GM23338 (cell line): ENCODE data around the gene RIC8A. TPM values are rescaled to one million over a fixed set of nuclear protein-coding genes. Genes with fewer than 3 reads are reported as not detected.

Source experiments
- ATAC-seq: fragments of 200-7000 bp; cut with Tn5 transposase; 3 replicates; pipeline ENCODE4 v1.9.1; 2020
- DNase-seq: peaks from one replicate; pipeline ENCODE4 v3.0.0-alpha.2; 2015; ENCODE audit warnings: low spot score
- H2AFZ ChIP-seq: fragments of 200-600 bp; sonication (generic); 2 replicates; pipeline ENCODE4 v1.8.0; 2016; ENCODE audit warnings: antibody characterized with exemption, mild to moderate bottlenecking, moderate library complexity
- H3F3A ChIP-seq: fragments of 200-600 bp; sonication (generic); replicated peaks from 2 replicates; pipeline ENCODE4 v1.8.0; 2017; ENCODE audit warnings: antibody characterized with exemption, mixed run types, low read depth
- H3K27ac ChIP-seq: fragments of 200-600 bp; sonication (generic); 2 replicates; pipeline ENCODE4 v1.6.1; 2016; ENCODE audit warnings: low read depth
- H3K27me3 ChIP-seq: fragments of 200-600 bp; sonication (generic); 2 replicates; pipeline ENCODE4 v1.8.0; 2016; ENCODE audit warnings: mild to moderate bottlenecking, mixed run types, moderate library complexity; ENCODE audit not compliant: insufficient read depth
- H3K36me3 ChIP-seq: fragments of 200-600 bp; sonication (generic); 2 replicates; pipeline ENCODE4 v1.8.0; 2016; ENCODE audit warnings: mild to moderate bottlenecking; ENCODE audit not compliant: insufficient read depth
- H3K4me1 ChIP-seq: fragments of 200-600 bp; sonication (generic); 2 replicates; pipeline ENCODE4 v1.8.0; 2016; ENCODE audit warnings: mild to moderate bottlenecking, moderate library complexity; ENCODE audit not compliant: insufficient read depth
- H3K4me2 ChIP-seq: fragments of 200-600 bp; sonication (generic); 2 replicates; pipeline ENCODE4 v1.7.1; 2017; ENCODE audit warnings: mixed run types
- H3K4me3 ChIP-seq: fragments of 200-600 bp; sonication (generic); 2 replicates; pipeline ENCODE4 v1.6.1; 2016; ENCODE audit warnings: mixed run types
- H3K79me2 ChIP-seq: fragments of 200-600 bp; sonication (generic); replicated peaks from 2 replicates; pipeline ENCODE4 v1.8.0; 2017; ENCODE audit warnings: mild to moderate bottlenecking; ENCODE audit not compliant: insufficient read depth
- H3K9me2 ChIP-seq: fragments of 200-600 bp; sonication (generic); 2 replicates; pipeline ENCODE4 v1.8.0; 2017; ENCODE audit not compliant: insufficient read depth
- H4K20me1 ChIP-seq: fragments of 200-600 bp; sonication (generic); replicated peaks from 2 replicates; pipeline ENCODE4 v1.8.0; 2017; ENCODE audit warnings: mild to moderate bottlenecking; ENCODE audit not compliant: insufficient read depth
- H3K27ac Mint-ChIP-seq: 2 replicates; pipeline ENCODE4 v1.8.0; 2020; ENCODE audit warnings: inconsistent platforms, mild to moderate bottlenecking, moderate library complexity, mixed read lengths
- H3K27me3 Mint-ChIP-seq: 3 replicates; pipeline ENCODE4 v1.8.0; 2022; ENCODE audit warnings: low read depth, mild to moderate bottlenecking, moderate library complexity, mixed read lengths, inconsistent platforms; ENCODE audit not compliant: insufficient read depth, poor library complexity
- H3K36me3 Mint-ChIP-seq: 3 replicates; pipeline ENCODE4 v1.8.0; 2021; ENCODE audit warnings: low read depth, mild to moderate bottlenecking, inconsistent platforms, moderate library complexity, mixed read lengths
- H3K4me1 Mint-ChIP-seq: 3 replicates; pipeline ENCODE4 v1.8.0; 2020; ENCODE audit warnings: mild to moderate bottlenecking, inconsistent platforms, mixed read lengths
- H3K4me3 Mint-ChIP-seq: 3 replicates; pipeline ENCODE4 v1.8.0; 2021; ENCODE audit warnings: moderate library complexity, mild to moderate bottlenecking, inconsistent platforms, mixed read lengths
- H3K9me3 Mint-ChIP-seq: 3 replicates; pipeline ENCODE4 v1.8.0; 2020; ENCODE audit warnings: moderate library complexity, mild to moderate bottlenecking, inconsistent platforms, mixed read lengths
- CREB1 ChIP-seq: fragments of 250-450 bp; sonication (Bioruptor Pico); IDR thresholded peaks from 2 replicates; pipeline ENCODE4 v1.5.0; 2020; ENCODE audit warnings: low read depth, mild to moderate bottlenecking, moderate library complexity
- EZH2 ChIP-seq: fragments of 200-600 bp; sonication (generic); IDR thresholded peaks from one replicate; pipeline ENCODE4 v1.8.0; 2017; ENCODE audit warnings: antibody characterized with exemption, mild to moderate bottlenecking, low read depth; ENCODE audit not compliant: unreplicated experiment
- JUNB ChIP-seq: IDR thresholded peaks from one replicate; pipeline ENCODE4 v1.6.1; 2016; ENCODE audit warnings: antibody characterized with exemption; ENCODE audit not compliant: unreplicated experiment
- NANOG ChIP-seq: IDR thresholded peaks from 2 replicates; pipeline ENCODE4 v1.6.1; 2016; ENCODE audit warnings: antibody characterized with exemption, borderline replicate concordance
- POLR2AphosphoS5 ChIP-seq: IDR thresholded peaks from 2 replicates; pipeline ENCODE4 v1.6.1; 2016; ENCODE audit warnings: antibody characterized with exemption, low read depth
- ZNF331 ChIP-seq: fragments of 250-450 bp; sonication (Bioruptor Pico); IDR thresholded peaks from 2 replicates; pipeline ENCODE4 v1.5.0; 2020; ENCODE audit warnings: low read depth, mild to moderate bottlenecking, moderate library complexity
- ZNF462 ChIP-seq: fragments of 250-450 bp; sonication (Bioruptor Pico); IDR thresholded peaks from 2 replicates; pipeline ENCODE4 v1.5.0; 2020; ENCODE audit warnings: mild to moderate bottlenecking, moderate library complexity
- polyA plus RNA-seq: library from polyadenylated mRNA; unstranded; fragments of >200 nt; fragmentation: Nextera tagmentation; extraction: Ambion mirVana; gene quantifications from 2 replicates; pipeline ENCODE4 v1.2.1, GENCODE V29; 2016
- total RNA-seq: library from RNA; depleted of rRNA; stranded (reverse); fragments of >200 nt; shearing (Covaris generic); gene quantifications from 2 replicates; pipeline ENCODE4 v1.2.3, GENCODE V29; 2014

The RIC8A gene
- total and polyA plus RNA-seq, 2 experiments from 2014 or later = 23.6 to 81.3 TPM

- Mint-ChIP-seq H3K4me1 (no peaks in the 10 kb centered on the region), H3K4me3 (no peak overlapping the region), H3K27ac (peak overlapping the region; percentile 65; the same call in 1 of the 2 replicates), H3K27me3 (peaks cover 10% of the 10 kb centered on the region), H3K36me3 (peaks cover 55% of the 10 kb centered on the region), H3K9me3 (no peaks in the 10 kb centered on the region; the same call in 2 of the 3 replicates)
- Histone ChIP-seq H3F3A (peaks cover 7% of the 10 kb centered on the region; the same call in 1 of the 2 replicates), H3K79me2 (no peaks in the 10 kb centered on the region), H2AFZ (no peak overlapping the region), H3K27ac (0 out of 2 replicates have a peak overlapping the region, but pooled peaks have one; percentile 32), H3K4me3 (no peak overlapping the region), H4K20me1 (no peaks in the 10 kb centered on the region; the same call in 1 of the 2 replicates), H3K9me2 (no peaks in the 10 kb centered on the region), H3K4me2 (no peak overlapping the region), H3K4me1 (no peaks in the 10 kb centered on the region), H3K36me3 (peaks cover 8% of the 10 kb centered on the region), H3K27me3 (no peaks in the 10 kb centered on the region)
- ATAC-seq (no peak; the same call in 2 of the 3 replicates), DNase-seq (no peak)
- 0 out of 2 replicates have a peak, but pooled peaks have one; percentile 11 for TF ChIP-seq POLR2AphosphoS5
- no peak for TF ChIP-seq CREB1 (CRISPR knock-in tag)
These were observed 8.1 kb downstream of the RIC8A start for GRCh38 chr11:215581-216037.

- no peak overlapping the region for H3K4me3 Mint-ChIP-seq
- H3K9me3 Mint-ChIP-seq = no peaks in the 10 kb centered on the region; the same call in 2 of the 3 replicates
- no peak for ATAC-seq
- no peaks in the 10 kb centered on the region for H3K9me2 ChIP-seq
- peaks cover 7% of the 10 kb centered on the region; the same call in 1 of the 2 replicates for H3F3A ChIP-seq
- peaks cover 48% of the 10 kb centered on the region for H3K36me3 Mint-ChIP-seq
- H3K27ac Mint-ChIP-seq = no peak overlapping the region
- no peaks in the 10 kb centered on the region; the same call in 1 of the 2 replicates for H4K20me1 ChIP-seq
- H3K36me3 ChIP-seq = peaks cover 8% of the 10 kb centered on the region
- no peaks in the 10 kb centered on the region for H3K4me1 Mint-ChIP-seq
- no peak overlapping the region for H3K4me2 ChIP-seq
- no peaks in the 10 kb centered on the region for H3K4me1 ChIP-seq
- H3K27me3 Mint-ChIP-seq = peaks cover 9% of the 10 kb centered on the region
- TF ChIP-seq ZNF462 (CRISPR knock-in tag) = no peak
- no peak for TF ChIP-seq EZH2
- no peak for TF ChIP-seq CREB1 (CRISPR knock-in tag)
- TF ChIP-seq ZNF331 = no peak
- no peak for TF ChIP-seq NANOG
- TF ChIP-seq JUNB = no peak
- TF ChIP-seq POLR2AphosphoS5 = 0 out of 2 replicates have a peak, but pooled peaks have one; percentile 5
- no peaks in the 10 kb centered on the region for H3K79me2 ChIP-seq
- DNase-seq = no peak
- no peaks in the 10 kb centered on the region for H3K27me3 ChIP-seq
- H3K4me3 ChIP-seq = no peak overlapping the region
- peak overlapping the region; percentile 45; the same call in 1 of the 2 replicates for H3K27ac ChIP-seq
- H2AFZ ChIP-seq = no peak overlapping the region
These were observed 8.8 kb downstream of the RIC8A start for GRCh38 chr11:216081-216974.
